DOHH2 (cell line): ENCODE data around the gene TXN.

Experiments
- H3F3A ChIP-seq: fragments of 200-600 bp; sonication (generic), shearing (Covaris generic); 2 replicates; pipeline ENCODE4 v1.6.0; 2016; ENCODE audit warnings: antibody characterized with exemption, mild to moderate bottlenecking; ENCODE audit not compliant: control insufficient read depth, insufficient read depth
- H3K27ac ChIP-seq: fragments of 200-600 bp; sonication (generic); 2 replicates; pipeline ENCODE4 v1.5.1; 2014; ENCODE audit warnings: low read depth, mild to moderate bottlenecking, low read length, moderate library complexity
- H3K27me3 ChIP-seq: fragments of 200-600 bp; sonication (generic); 2 replicates; pipeline ENCODE4 v1.6.1; 2014; ENCODE audit warnings: mild to moderate bottlenecking, low read length, mixed read lengths; ENCODE audit not compliant: control insufficient read depth
- H3K36me3 ChIP-seq: fragments of 200-600 bp; sonication (generic); 2 replicates; pipeline ENCODE4 v1.6.1; 2014; ENCODE audit warnings: mild to moderate bottlenecking, low read length, moderate library complexity, mixed read lengths; ENCODE audit not compliant: control insufficient read depth
- H3K4me1 ChIP-seq: fragments of 200-600 bp; sonication (generic); 2 replicates; pipeline ENCODE4 v1.6.1; 2014; ENCODE audit warnings: mild to moderate bottlenecking, low read length, mixed read lengths; ENCODE audit not compliant: control insufficient read depth
- H3K4me2 ChIP-seq: fragments of 200-600 bp; sonication (generic); 2 replicates; pipeline ENCODE4 v1.6.0; 2014; ENCODE audit warnings: mild to moderate bottlenecking, low read length, moderate library complexity
- H3K4me3 ChIP-seq: fragments of 200-600 bp; sonication (generic); 2 replicates; pipeline ENCODE4 v1.5.1; 2014; ENCODE audit warnings: mild to moderate bottlenecking, low read length, mixed read lengths
- H3K79me2 ChIP-seq: fragments of 200-600 bp; sonication (generic); 2 replicates; pipeline ENCODE4 v1.6.1; 2014; ENCODE audit warnings: mild to moderate bottlenecking, low read length, mixed read lengths; ENCODE audit not compliant: control insufficient read depth
- H3K9me2 ChIP-seq: fragments of 200-600 bp; sonication (generic); replicated peaks from 2 replicates; pipeline ENCODE4 v1.6.1; 2014; ENCODE audit warnings: mild to moderate bottlenecking, low read length, mixed read lengths; ENCODE audit not compliant: control insufficient read depth
- H3K9me3 ChIP-seq: fragments of 200-600 bp; sonication (generic); 2 replicates; pipeline ENCODE4 v1.6.1; 2014; ENCODE audit warnings: antibody characterized with exemption, low read length, mixed read lengths; ENCODE audit not compliant: control insufficient read depth, insufficient read depth
- H4K20me1 ChIP-seq: fragments of 200-600 bp; sonication (generic); 2 replicates; pipeline ENCODE4 v1.6.0; 2014; ENCODE audit warnings: low read depth, mild to moderate bottlenecking, antibody characterized with exemption, low read length, moderate library complexity; ENCODE audit not compliant: control insufficient read depth, insufficient read depth
- CTCF ChIP-seq: fragments of 200-600 bp; sonication (generic); IDR thresholded peaks from one replicate; pipeline ENCODE4 v1.5.1; 2014; ENCODE audit warnings: antibody characterized with exemption, mild to moderate bottlenecking, low read depth, low read length; ENCODE audit not compliant: poor library complexity, severe bottlenecking
- EZH2phosphoT487 ChIP-seq: fragments of 200-600 bp; sonication (generic); IDR thresholded peaks from 2 replicates; pipeline ENCODE4 v1.6.1; 2017; ENCODE audit warnings: borderline replicate concordance, mild to moderate bottlenecking, antibody characterized with exemption, low read length, moderate library complexity, mixed read lengths

The TXN gene

GRCh38 chr9:110256380-110257096, at the start of gene TXN:
TSS of gene TXN (minus strand) at chr9:110256507. CDS start at chr9:110256435, 72 bp downstream.
- Histone ChIP-seq H3K9me2 (no peaks in the 10 kb centered on the region), H3K4me3 (peak within 1 kb of the TSS; percentile 73), H3K36me3 (peaks cover 7% of the 10 kb centered on the region; the same call in 1 of the 2 replicates), H3K27ac (no peak within 1 kb of the TSS), H3K9me3 (no peaks in the 10 kb centered on the region), H3K4me1 (peaks cover 32% of the 10 kb centered on the region), H3K79me2 (peaks cover 48% of the 10 kb centered on the region), H3K27me3 (peaks cover 25% of the 10 kb centered on the region), H3F3A (no peaks in the 10 kb centered on the region), H4K20me1 (peaks cover 16% of the 10 kb centered on the region; the same call in 1 of the 2 replicates), H3K4me2 (peak within 1 kb of the TSS; percentile 91)
- no peak for TF ChIP-seq EZH2phosphoT487
- TF ChIP-seq CTCF = no peak

GRCh38 chr9:110303133-110303532, 46.8 kb upstream of the TXN start:
- H3K9me2 ChIP-seq = no peaks in the 10 kb centered on the region
- no peaks in the 10 kb centered on the region for H3K4me1 ChIP-seq
- no peaks in the 10 kb centered on the region for H3K36me3 ChIP-seq
- no peak overlapping the region for H3K27ac ChIP-seq
- peaks cover 9% of the 10 kb centered on the region for H3K27me3 ChIP-seq
- H3K79me2 ChIP-seq = no peaks in the 10 kb centered on the region
- H3K4me3 ChIP-seq = no peak overlapping the region
- no peaks in the 10 kb centered on the region for H4K20me1 ChIP-seq
- no peaks in the 10 kb centered on the region for H3F3A ChIP-seq
- TF ChIP-seq CTCF = no peak
- TF ChIP-seq EZH2phosphoT487 = no peak
- H3K9me3 ChIP-seq = no peaks in the 10 kb centered on the region
- H3K4me2 ChIP-seq = no peak overlapping the region

GRCh38 chr9:110298043-110298605, 41.8 kb upstream of the TXN start:
- H4K20me1 ChIP-seq = no peaks in the 10 kb centered on the region

More at GRCh38 chr9:110298043-110298605, 41.8 kb upstream of the TXN start:
- Histone ChIP-seq H3K27ac (no peak overlapping the region), H3K4me1 (no peaks in the 10 kb centered on the region), H3K36me3 (no peaks in the 10 kb centered on the region), H3F3A (no peaks in the 10 kb centered on the region), H3K4me3 (no peak overlapping the region), H3K4me2 (no peak overlapping the region), H3K9me3 (no peaks in the 10 kb centered on the region), H3K27me3 (peaks cover 10% of the 10 kb centered on the region), H3K9me2 (no peaks in the 10 kb centered on the region), H3K79me2 (no peaks in the 10 kb centered on the region)
- no peak for TF ChIP-seq CTCF
- TF ChIP-seq EZH2phosphoT487 = no peak
